Panc1 (cell line): ENCODE measurements around the gene KLC1. TPM values are rescaled to one million over a fixed set of nuclear protein-coding genes. Genes with fewer than 3 reads are reported as not detected.

Experiments used
- ATAC-seq: fragments of 200-7000 bp; cut with Tn5 transposase; 2 replicates; pipeline ENCODE4 v1.9.1; 2020; ENCODE audit warnings: mild to moderate bottlenecking, moderate library complexity
- BruUV-seq: library from RNA; stranded (reverse); fragments of 400-500 nt; replicated peaks from 2 replicates; lab custom pipeline; 2021; lab: Mats Ljungman, UMichigan
- CTCF ChIA-PET: fragments of 300-600 bp; sonication (Branson Sonifier 250); formaldehyde crosslinking; loops from one replicate; lab custom pipeline; 2022; ENCODE audit warnings: antibody characterized with exemption; lab: Charles Lee
- POLR2A ChIA-PET: fragments of 300-600 bp; sonication (Branson Sonifier 250); formaldehyde crosslinking; loops from one replicate; lab custom pipeline; 2022; ENCODE audit warnings: antibody characterized with exemption; lab: Charles Lee
- DNase-seq: peaks from one replicate; pipeline ENCODE4 v3.0.0-alpha.2; 2010; ENCODE audit warnings: low read depth, low spot score
- H3K27ac ChIP-seq: 2 replicates; pipeline ENCODE4 v1.5.1; 2011; ENCODE audit warnings: mild to moderate bottlenecking, low read length, inconsistent platforms
- H3K27me3 ChIP-seq: fragments of 200-500 bp; sonication (Bioruptor generic); 2 replicates; pipeline ENCODE4 v1.6.0; 2014; ENCODE audit warnings: low read length, inconsistent platforms; ENCODE audit not compliant: control insufficient read depth, insufficient read depth
- H3K36me3 ChIP-seq: fragments of 200-500 bp; sonication (Bioruptor generic); 2 replicates; pipeline ENCODE4 v1.5.1; 2014; ENCODE audit warnings: inconsistent platforms, mild to moderate bottlenecking, low read length, moderate library complexity; ENCODE audit not compliant: control insufficient read depth, insufficient read depth
- H3K4me1 ChIP-seq: 2 replicates; pipeline ENCODE4 v1.5.1; 2011; ENCODE audit warnings: inconsistent platforms, mild to moderate bottlenecking, low read length, moderate library complexity; ENCODE audit not compliant: control insufficient read depth, insufficient read depth
- H3K4me3 ChIP-seq, 2 experiments: 2 replicates each; pipeline ENCODE4 v1.5.1; 2011 to 2012; ENCODE audit warnings: low read depth in 2 of 2, low read length in 2 of 2, mild to moderate bottlenecking in 2 of 2, inconsistent platforms in 1 of 2, moderate library complexity in 1 of 2
- H3K9me3 ChIP-seq: fragments of 200-500 bp; sonication (Bioruptor generic); 2 replicates; pipeline ENCODE4 v1.5.1; 2014; ENCODE audit warnings: low read depth, mild to moderate bottlenecking, inconsistent platforms, low read length, moderate library complexity; ENCODE audit not compliant: control insufficient read depth, insufficient read depth
- POLR2AphosphoS5 ChIP-seq: IDR thresholded peaks from 2 replicates; pipeline ENCODE4 v1.6.1; 2012; ENCODE audit warnings: mild to moderate bottlenecking, low read depth, low read length, moderate library complexity
- SIN3A ChIP-seq: IDR thresholded peaks from 2 replicates; pipeline ENCODE4 v1.6.1; 2012; ENCODE audit warnings: low read depth, mild to moderate bottlenecking, low read length, moderate library complexity, borderline replicate concordance; ENCODE audit not compliant: insufficient read depth
- TCF7L2 ChIP-seq: IDR thresholded peaks from 2 replicates; pipeline ENCODE4 v1.6.1; 2011; ENCODE audit warnings: mild to moderate bottlenecking, low read depth, low read length, inconsistent platforms
- in situ Hi-C: cut with HindIII; loops from 2 replicates; pipeline ENCODE4 v1.10.0; 2016; ENCODE audit warnings: low sequenced_read_pairs, low pct_unique_long_range_greater_than_20kb
- intact Hi-C: fragments of 100-400 bp; cut with micrococcal nuclease; formaldehyde crosslinking; loops from one replicate; pipeline ENCODE4 v1.10.0; 2022; ENCODE audit not compliant: unreplicated experiment
- total RNA-seq: library from RNA; stranded (reverse); gene quantifications from one replicate; pipeline ENCODE4 v1.2.1, GENCODE V29; 2021; ENCODE audit not compliant: unreplicated experiment
- TF ChIP-seq, protein P1 (sequence below): fragments of 450-650 bp; IDR thresholded peaks from 2 replicates; pipeline ENCODE4 v1.5.1; 2017; ENCODE audit warnings: mild to moderate bottlenecking
- TF ChIP-seq, protein P2 (sequence below), 2 experiments: IDR thresholded peaks; 2 replicates each; pipeline ENCODE4 v1.6.1; 2011 to 2012; ENCODE audit warnings: low read depth in 2 of 2, control low read depth in 1 of 2, low read length in 1 of 2, mild to moderate bottlenecking in 1 of 2, moderate library complexity in 1 of 2; ENCODE audit not compliant: insufficient read depth in 1 of 2

Gene KLC1
- total RNA-seq, 1 experiment from 2014 or later, result 98.0 TPM

DNA sequence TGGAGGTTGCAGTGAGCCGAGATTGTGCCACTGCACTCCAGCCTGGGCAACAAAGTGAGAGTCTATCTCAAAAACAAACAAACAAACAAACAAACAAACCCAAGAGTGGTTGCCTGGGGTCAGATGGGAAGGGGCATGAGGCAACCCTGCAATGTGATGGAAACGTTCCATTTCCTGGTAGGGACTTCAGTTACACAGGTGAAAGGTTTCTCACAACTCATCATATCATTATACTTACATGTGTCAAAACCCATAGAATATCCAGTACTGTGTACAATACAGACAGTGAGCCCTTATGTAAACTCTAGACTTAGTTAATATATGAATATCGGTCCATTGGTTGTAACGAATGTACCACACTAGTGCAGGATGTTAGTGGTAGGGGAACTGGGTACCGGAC lies 7.2 kb upstream of the KLC1 start:
- POLR2A ChIA-PET, result no interaction called here
- DNase-seq (no peak), ATAC-seq (no peak)
- intact Hi-C loops, result no loop called here
- BruUV-seq, result no TSS peak
- TF ChIP-seq POLR2AphosphoS5, result no peak
- TF ChIP-seq TCF7L2, result no peak
- TF ChIP-seq, protein P1, sequence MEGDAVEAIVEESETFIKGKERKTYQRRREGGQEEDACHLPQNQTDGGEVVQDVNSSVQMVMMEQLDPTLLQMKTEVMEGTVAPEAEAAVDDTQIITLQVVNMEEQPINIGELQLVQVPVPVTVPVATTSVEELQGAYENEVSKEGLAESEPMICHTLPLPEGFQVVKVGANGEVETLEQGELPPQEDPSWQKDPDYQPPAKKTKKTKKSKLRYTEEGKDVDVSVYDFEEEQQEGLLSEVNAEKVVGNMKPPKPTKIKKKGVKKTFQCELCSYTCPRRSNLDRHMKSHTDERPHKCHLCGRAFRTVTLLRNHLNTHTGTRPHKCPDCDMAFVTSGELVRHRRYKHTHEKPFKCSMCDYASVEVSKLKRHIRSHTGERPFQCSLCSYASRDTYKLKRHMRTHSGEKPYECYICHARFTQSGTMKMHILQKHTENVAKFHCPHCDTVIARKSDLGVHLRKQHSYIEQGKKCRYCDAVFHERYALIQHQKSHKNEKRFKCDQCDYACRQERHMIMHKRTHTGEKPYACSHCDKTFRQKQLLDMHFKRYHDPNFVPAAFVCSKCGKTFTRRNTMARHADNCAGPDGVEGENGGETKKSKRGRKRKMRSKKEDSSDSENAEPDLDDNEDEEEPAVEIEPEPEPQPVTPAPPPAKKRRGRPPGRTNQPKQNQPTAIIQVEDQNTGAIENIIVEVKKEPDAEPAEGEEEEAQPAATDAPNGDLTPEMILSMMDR, result no peak
- TF ChIP-seq, protein P2, sequence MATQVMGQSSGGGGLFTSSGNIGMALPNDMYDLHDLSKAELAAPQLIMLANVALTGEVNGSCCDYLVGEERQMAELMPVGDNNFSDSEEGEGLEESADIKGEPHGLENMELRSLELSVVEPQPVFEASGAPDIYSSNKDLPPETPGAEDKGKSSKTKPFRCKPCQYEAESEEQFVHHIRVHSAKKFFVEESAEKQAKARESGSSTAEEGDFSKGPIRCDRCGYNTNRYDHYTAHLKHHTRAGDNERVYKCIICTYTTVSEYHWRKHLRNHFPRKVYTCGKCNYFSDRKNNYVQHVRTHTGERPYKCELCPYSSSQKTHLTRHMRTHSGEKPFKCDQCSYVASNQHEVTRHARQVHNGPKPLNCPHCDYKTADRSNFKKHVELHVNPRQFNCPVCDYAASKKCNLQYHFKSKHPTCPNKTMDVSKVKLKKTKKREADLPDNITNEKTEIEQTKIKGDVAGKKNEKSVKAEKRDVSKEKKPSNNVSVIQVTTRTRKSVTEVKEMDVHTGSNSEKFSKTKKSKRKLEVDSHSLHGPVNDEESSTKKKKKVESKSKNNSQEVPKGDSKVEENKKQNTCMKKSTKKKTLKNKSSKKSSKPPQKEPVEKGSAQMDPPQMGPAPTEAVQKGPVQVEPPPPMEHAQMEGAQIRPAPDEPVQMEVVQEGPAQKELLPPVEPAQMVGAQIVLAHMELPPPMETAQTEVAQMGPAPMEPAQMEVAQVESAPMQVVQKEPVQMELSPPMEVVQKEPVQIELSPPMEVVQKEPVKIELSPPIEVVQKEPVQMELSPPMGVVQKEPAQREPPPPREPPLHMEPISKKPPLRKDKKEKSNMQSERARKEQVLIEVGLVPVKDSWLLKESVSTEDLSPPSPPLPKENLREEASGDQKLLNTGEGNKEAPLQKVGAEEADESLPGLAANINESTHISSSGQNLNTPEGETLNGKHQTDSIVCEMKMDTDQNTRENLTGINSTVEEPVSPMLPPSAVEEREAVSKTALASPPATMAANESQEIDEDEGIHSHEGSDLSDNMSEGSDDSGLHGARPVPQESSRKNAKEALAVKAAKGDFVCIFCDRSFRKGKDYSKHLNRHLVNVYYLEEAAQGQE (IDR thresholded peaks at IDR 0.05; ENCODE audit: insufficient read depth in 1 of 2, low read depth in 2 of 2, low read length in 1 of 2), result no peak
- no peak for TF ChIP-seq SIN3A
- Histone ChIP-seq H3K4me3 (no peak overlapping the region), H3K27me3 (no peaks in the 10 kb centered on the region), H3K36me3 (no peaks in the 10 kb centered on the region), H3K27ac (no peak overlapping the region), H3K4me1 (peaks cover 3% of the 10 kb centered on the region), H3K9me3 (no peaks in the 10 kb centered on the region)
- CTCF ChIA-PET, result no interaction called here
- in situ Hi-C loops, result no loop called here

DNA sequence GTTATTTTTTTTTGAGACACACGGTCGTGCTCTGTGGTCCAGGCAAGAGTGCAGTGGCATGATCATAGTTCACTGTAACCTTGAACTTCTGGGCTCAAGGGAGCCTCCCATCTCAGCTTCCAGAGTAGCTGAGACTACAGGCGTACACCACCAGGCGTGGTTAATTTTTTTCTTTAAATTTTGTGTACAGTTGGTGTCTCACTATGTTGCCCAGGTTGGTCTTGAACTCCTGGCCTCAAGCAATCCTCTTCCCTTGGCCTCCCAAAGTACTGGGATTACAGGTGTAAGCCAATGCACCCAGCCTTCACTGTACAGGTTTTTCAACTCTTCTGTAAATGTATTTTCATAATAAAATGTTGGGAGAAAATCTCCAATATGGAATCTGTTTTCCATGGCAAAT lies 5.7 kb upstream of the KLC1 start:
- Histone ChIP-seq H3K9me3 (no peaks in the 10 kb centered on the region), H3K36me3 (no peaks in the 10 kb centered on the region), H3K27me3 (no peaks in the 10 kb centered on the region), H3K4me3 (no peak overlapping the region), H3K4me1 (peaks cover 9% of the 10 kb centered on the region), H3K27ac (no peak overlapping the region)
- DNase-seq (no peak), ATAC-seq (no peak)
- intact Hi-C loops (no loop called here), in situ Hi-C loops (no loop called here)
- CTCF ChIA-PET, result interaction anchor here (0.6 kb wide), 1 partner anchor 91 kb away, joined by 4 read pairs; no protein-coding TSS in a partner anchor
- POLR2A ChIA-PET, result no interaction called here
- TF ChIP-seq POLR2AphosphoS5, result no peak
- TF ChIP-seq, protein P2 (IDR thresholded peaks at IDR 0.05; ENCODE audit: insufficient read depth in 1 of 2, low read depth in 2 of 2, low read length in 1 of 2), result no peak
- no TSS peak for BruUV-seq
